Measurements from ENCODE around the gene TMEM225.

DNA sequence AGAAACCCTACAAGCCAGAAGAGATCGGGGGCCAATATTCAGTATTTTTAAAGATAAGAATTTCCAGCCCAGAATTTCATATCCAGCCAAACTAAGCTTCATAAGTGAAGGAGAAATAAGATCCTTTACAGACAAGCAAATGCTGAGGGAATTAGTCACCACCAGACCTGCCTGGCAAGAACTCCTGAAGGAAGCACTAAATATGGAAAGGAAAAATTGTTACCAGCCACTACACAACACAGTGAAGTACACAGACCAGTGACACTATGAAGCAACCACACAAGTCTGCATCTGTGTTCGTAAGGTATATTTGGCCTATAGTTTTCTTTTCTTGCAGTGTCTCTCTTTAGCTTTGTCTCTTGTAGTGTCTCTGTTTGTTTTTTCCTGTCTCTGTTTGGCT lies 29.0 kb downstream of the TMEM225 start:
- TF ChIP-seq, protein P1, sequence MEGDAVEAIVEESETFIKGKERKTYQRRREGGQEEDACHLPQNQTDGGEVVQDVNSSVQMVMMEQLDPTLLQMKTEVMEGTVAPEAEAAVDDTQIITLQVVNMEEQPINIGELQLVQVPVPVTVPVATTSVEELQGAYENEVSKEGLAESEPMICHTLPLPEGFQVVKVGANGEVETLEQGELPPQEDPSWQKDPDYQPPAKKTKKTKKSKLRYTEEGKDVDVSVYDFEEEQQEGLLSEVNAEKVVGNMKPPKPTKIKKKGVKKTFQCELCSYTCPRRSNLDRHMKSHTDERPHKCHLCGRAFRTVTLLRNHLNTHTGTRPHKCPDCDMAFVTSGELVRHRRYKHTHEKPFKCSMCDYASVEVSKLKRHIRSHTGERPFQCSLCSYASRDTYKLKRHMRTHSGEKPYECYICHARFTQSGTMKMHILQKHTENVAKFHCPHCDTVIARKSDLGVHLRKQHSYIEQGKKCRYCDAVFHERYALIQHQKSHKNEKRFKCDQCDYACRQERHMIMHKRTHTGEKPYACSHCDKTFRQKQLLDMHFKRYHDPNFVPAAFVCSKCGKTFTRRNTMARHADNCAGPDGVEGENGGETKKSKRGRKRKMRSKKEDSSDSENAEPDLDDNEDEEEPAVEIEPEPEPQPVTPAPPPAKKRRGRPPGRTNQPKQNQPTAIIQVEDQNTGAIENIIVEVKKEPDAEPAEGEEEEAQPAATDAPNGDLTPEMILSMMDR (IDR thresholded peaks at IDR 0.05; ENCODE audit: low read length): no peak
- TF ChIP-seq EZH2 (IDR thresholded peaks at IDR 0.05; ENCODE audit: borderline replicate concordance, low read length): no peak
